ENCODE measurements around the gene DPY19L3. TPM values are rescaled to one million over a fixed set of nuclear protein-coding genes. Genes with fewer than 3 reads are reported as not detected.

The DPY19L3 gene
- total and polyA plus RNA-seq, 2 of the 4 experiments (the other 2 are of a cell fraction) = 29.6 to 36.5 TPM

- Histone ChIP-seq H2BK20ac (ENCODE audit: low read depth, low read length) (no peak overlapping the region), H3K79me1 (ENCODE audit: low read depth in 1 of 2, low read length in 2 of 2) (no peaks in the 10 kb centered on the region), H4K20me1 (ENCODE audit: insufficient read depth, low read length) (no peaks in the 10 kb centered on the region), H4K8ac (ENCODE audit: low read depth in 2 of 2, low read length in 2 of 2) (no peak overlapping the region), H2BK15ac (ENCODE audit: low read depth, low read length) (no peak overlapping the region), H3K27me3 (ENCODE audit: control insufficient read depth, insufficient read depth, low read length) (no peaks in the 10 kb centered on the region), H3K4me1 (ENCODE audit: control insufficient read depth, insufficient read depth, low read length) (no peaks in the 10 kb centered on the region), H2BK120ac (ENCODE audit: low read depth, low read length) (no peak overlapping the region), H3K23ac (ENCODE audit: low read depth, low read length) (no peak overlapping the region), H4K5ac (ENCODE audit: low read depth, low read length) (no peak overlapping the region), H2BK5ac (ENCODE audit: low read depth, low read length, poor library complexity, severe bottlenecking) (no peak overlapping the region), H3K14ac (replicated peaks; ENCODE audit: low read depth, low read length) (no peak overlapping the region), H3K9me1 (ENCODE audit: insufficient read depth, low read length) (no peaks in the 10 kb centered on the region), H2AK5ac (ENCODE audit: low read depth, low read length) (no peak overlapping the region), H4K91ac (ENCODE audit: insufficient read depth, low read depth, low read length) (no peak overlapping the region), H3K56ac (ENCODE audit: extremely low read depth, insufficient read depth, low read length) (no peak overlapping the region), H2AFZ (replicated peaks; ENCODE audit: low read length, poor library complexity) (no peak overlapping the region), H3K9ac (ENCODE audit: low read depth, low read length) (no peak overlapping the region), H3K9me3 (ENCODE audit: control insufficient read depth, insufficient read depth, low read length) (no peaks in the 10 kb centered on the region), H3K27ac (ENCODE audit: insufficient read depth, low read length) (no peak overlapping the region), H3K36me3 (ENCODE audit: control insufficient read depth, insufficient read depth, low read length) (peaks cover 17% of the 10 kb centered on the region), H3K18ac (ENCODE audit: low read depth, low read length) (no peak overlapping the region), H3K4me2 (ENCODE audit: low read depth, low read length) (no peak overlapping the region), H3K4me3 (ENCODE audit: insufficient read depth, low read depth, low read length) (no peak overlapping the region), H2AK9ac (replicated peaks; ENCODE audit: low read depth, low read length, poor library complexity) (no peak overlapping the region), H3K4ac (ENCODE audit: low read depth, low read length) (no peak overlapping the region)
- intact Hi-C loops (cut with micrococcal nuclease) (no loop called here), dilution Hi-C loops (cut with HindIII; ENCODE audit: low sequenced_read_pairs, unreplicated experiment) (no loop called here), in situ Hi-C loops (cut with MboI; ENCODE audit: low sequenced_read_pairs) (no loop called here)
- no CpG with 5 or more reads among the region's 2 CpGs for WGBS, 2 experiments (ENCODE audit: extremely low coverage in 2 of 2, insufficient read length in 1 of 2)
- ChIA-PET CTCF (no interaction called here), POLR2A (ENCODE audit: unreplicated experiment) (no interaction called here)
- peak; percentile 49; the same call in 1 of the 2 replicates for ATAC-seq (ENCODE audit: low read depth)
- no TSS peak for BruUV-seq (replicated peaks)
- DNase-seq = peak; percentile 10
- TF ChIP-seq RAD21 (IDR thresholded peaks at IDR 0.05; ENCODE audit: low read length) (0 out of 2 replicates have a peak, but pooled peaks have one; percentile 10), CTCF (conservative IDR thresholded peaks at IDR 0.05; ENCODE audit: low read depth, low read length) (0 out of 2 replicates have a peak, but pooled peaks have one; percentile 21), USF2 (IDR thresholded peaks at IDR 0.05; ENCODE audit: low read depth, low read length) (no peak)
Observed at GRCh38 chr19:32464279-32464678, 58.7 kb downstream of the DPY19L3 start.

Measured in IMR-90 (cell line).